Astrocyte (in vitro differentiated cells and primary cell): ENCODE results near the gene ZAR1L.

Experiments
- EZH2 ChIP-seq: IDR thresholded peaks from 2 replicates; pipeline ENCODE4 v1.6.1; 2012; ENCODE audit warnings: mild to moderate bottlenecking, low read length, inconsistent platforms; ENCODE audit not compliant: insufficient read depth
- TF ChIP-seq, protein P1 (sequence below): IDR thresholded peaks from 2 replicates; pipeline ENCODE4 v1.5.1; 2011; ENCODE audit warnings: low read depth, mild to moderate bottlenecking, inconsistent platforms, low read length, moderate library complexity; ENCODE audit not compliant: insufficient read depth

DNA sequence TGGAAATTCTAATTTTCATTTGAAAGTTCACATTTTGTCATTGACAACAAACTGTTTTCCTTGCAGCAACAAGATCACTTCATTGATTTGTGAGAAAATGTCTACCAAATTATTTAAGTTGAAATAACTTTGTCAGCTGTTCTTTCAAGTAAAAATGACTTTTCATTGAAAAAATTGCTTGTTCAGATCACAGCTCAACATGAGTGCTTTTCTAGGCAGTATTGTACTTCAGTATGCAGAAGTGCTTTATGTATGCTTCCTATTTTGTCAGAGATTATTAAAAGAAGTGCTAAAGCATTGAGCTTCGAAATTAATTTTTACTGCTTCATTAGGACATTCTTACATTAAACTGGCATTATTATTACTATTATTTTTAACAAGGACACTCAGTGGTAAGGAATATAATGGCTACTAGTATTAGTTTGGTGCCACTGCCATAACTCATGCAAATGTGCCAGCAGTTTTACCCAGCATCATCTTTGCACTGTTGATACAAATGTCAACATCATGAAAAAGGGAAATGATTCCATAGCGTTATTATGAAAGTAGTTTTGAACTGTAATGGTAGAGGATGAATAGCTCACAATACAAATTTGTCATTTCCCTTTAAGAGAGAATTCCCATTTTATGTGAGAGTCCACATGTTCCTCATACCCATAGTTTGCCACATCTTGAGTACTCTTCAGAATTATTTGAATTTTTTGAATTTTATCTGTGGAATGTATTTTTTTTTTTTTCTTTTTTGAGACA lies 2.7 kb upstream of the ZAR1L start:
- TF ChIP-seq, protein P1, sequence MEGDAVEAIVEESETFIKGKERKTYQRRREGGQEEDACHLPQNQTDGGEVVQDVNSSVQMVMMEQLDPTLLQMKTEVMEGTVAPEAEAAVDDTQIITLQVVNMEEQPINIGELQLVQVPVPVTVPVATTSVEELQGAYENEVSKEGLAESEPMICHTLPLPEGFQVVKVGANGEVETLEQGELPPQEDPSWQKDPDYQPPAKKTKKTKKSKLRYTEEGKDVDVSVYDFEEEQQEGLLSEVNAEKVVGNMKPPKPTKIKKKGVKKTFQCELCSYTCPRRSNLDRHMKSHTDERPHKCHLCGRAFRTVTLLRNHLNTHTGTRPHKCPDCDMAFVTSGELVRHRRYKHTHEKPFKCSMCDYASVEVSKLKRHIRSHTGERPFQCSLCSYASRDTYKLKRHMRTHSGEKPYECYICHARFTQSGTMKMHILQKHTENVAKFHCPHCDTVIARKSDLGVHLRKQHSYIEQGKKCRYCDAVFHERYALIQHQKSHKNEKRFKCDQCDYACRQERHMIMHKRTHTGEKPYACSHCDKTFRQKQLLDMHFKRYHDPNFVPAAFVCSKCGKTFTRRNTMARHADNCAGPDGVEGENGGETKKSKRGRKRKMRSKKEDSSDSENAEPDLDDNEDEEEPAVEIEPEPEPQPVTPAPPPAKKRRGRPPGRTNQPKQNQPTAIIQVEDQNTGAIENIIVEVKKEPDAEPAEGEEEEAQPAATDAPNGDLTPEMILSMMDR: no peak
- TF ChIP-seq EZH2: no peak
